K562 (cell line): ENCODE data around the gene CDH6. TPM values are rescaled to one million over a fixed set of nuclear protein-coding genes. Genes with fewer than 3 reads are reported as not detected.

ENCODE experiments used
- ATAC-seq: fragments of 200-7000 bp; cut with Tn5 transposase; 3 replicates; pipeline ENCODE4 v1.9.1; 2020; ENCODE audit warnings: moderate library complexity
- BruUV-seq: library from RNA; stranded (reverse); fragments of 400-500 nt; replicated peaks from 2 replicates; lab custom pipeline; 2021; lab: Mats Ljungman, UMichigan
- CTCF ChIA-PET: fragments of 300-600 bp; formaldehyde crosslinking; extraction: SDS; loops from one replicate; lab custom pipeline; 2021; ENCODE audit warnings: low intra/inter-chr PET ratio; lab: Yijun Ruan, JAX
- POLR2A ChIA-PET: fragments of 300-600, 350-650 bp; sonication (Branson Sonifier 250); formaldehyde crosslinking; extraction: SDS; loops from one replicate; lab custom pipeline; 2021; ENCODE audit warnings: antibody characterized with exemption, inconsistent platforms; lab: Yijun Ruan, JAX
- DNase-seq, 4 experiments: peaks; one replicate each; pipeline versions ENCODE4 v3.0.0 to v3.0.0-alpha.2; 2011 to 2018; ENCODE audit warnings: low spot score in 3 of 4, mixed read lengths in 3 of 4; ENCODE audit errors: extremely low read depth in 1 of 4
- FAIRE-seq: peaks from 2 replicates; lab custom pipeline; 2011; peaks lifted over from hg19 to GRCh38; lab: Jason Lieb, UNC
- H2AFZ ChIP-seq: 2 replicates; pipeline ENCODE4 v1.6.0; 2011; ENCODE audit warnings: low read depth, low read length, control low read depth, inconsistent platforms
- H3K27ac ChIP-seq: fragments of 200-600 bp; 3 replicates; pipeline ENCODE4 v1.8.0; 2011; ENCODE audit warnings: low read depth, mild to moderate bottlenecking, control low read depth, inconsistent platforms, low read length, moderate library complexity, mixed read lengths; ENCODE audit errors: extremely low read depth
- H3K27me3 ChIP-seq, 2 experiments: fragments of 300-600 bp in 1 of 2; 2 replicates in 1 of 2; 3 replicates in 1 of 2; pipeline versions ENCODE4 v1.6.0 to v1.8.0; 2011; ENCODE audit warnings: inconsistent platforms in 2 of 2, low read length in 2 of 2, mild to moderate bottlenecking in 1 of 2, mixed read lengths in 1 of 2, moderate library complexity in 1 of 2; ENCODE audit not compliant: control insufficient read depth in 2 of 2, insufficient read depth in 2 of 2
- H3K36me3 ChIP-seq: fragments of 300-600 bp; 3 replicates; pipeline ENCODE4 v1.8.0; 2011; ENCODE audit warnings: mild to moderate bottlenecking, low read length, inconsistent platforms; ENCODE audit not compliant: control insufficient read depth, insufficient read depth
- H3K4me1 ChIP-seq, 2 experiments: fragments of 200-600 bp in 1 of 2; replicated peaks in 1 of 2; 2 replicates in 1 of 2; 3 replicates in 1 of 2; pipeline versions ENCODE4 v1.5.1 to v1.8.0; 2011; ENCODE audit warnings: inconsistent platforms in 2 of 2, low read length in 2 of 2, mild to moderate bottlenecking in 1 of 2, mixed read lengths in 1 of 2, moderate library complexity in 1 of 2; ENCODE audit not compliant: control insufficient read depth in 2 of 2, insufficient read depth in 2 of 2
- H3K4me2 ChIP-seq: 2 replicates; pipeline ENCODE4 v1.6.1; 2011; ENCODE audit warnings: low read length, control low read depth, inconsistent platforms, mixed read lengths; ENCODE audit not compliant: insufficient read depth
- H3K4me3 ChIP-seq: fragments of 200-600 bp; sonication (generic), shearing (Covaris generic); 2 replicates; pipeline ENCODE4 v1.5.1; 2016; ENCODE audit warnings: control low read depth, inconsistent platforms
- H3K79me2 ChIP-seq: fragments of 200-600 bp; 3 replicates; pipeline ENCODE4 v1.8.0; 2011; ENCODE audit warnings: low read length, inconsistent platforms; ENCODE audit not compliant: control insufficient read depth, insufficient read depth
- H3K9ac ChIP-seq, 2 experiments: 2 replicates each; pipeline versions ENCODE4 v1.6.0 to v1.6.1; 2011; ENCODE audit warnings: low read depth in 2 of 2, low read length in 2 of 2, control low read depth in 1 of 2, inconsistent platforms in 1 of 2, mild to moderate bottlenecking in 1 of 2, mixed read lengths in 1 of 2; ENCODE audit not compliant: insufficient read depth in 1 of 2
- H3K9me1 ChIP-seq: one replicate; pipeline ENCODE4 v1.6.0; 2011; ENCODE audit warnings: inconsistent platforms, mild to moderate bottlenecking, low read length, moderate library complexity; ENCODE audit not compliant: control insufficient read depth, insufficient read depth
- H3K9me3 ChIP-seq: replicated peaks from 2 replicates; pipeline ENCODE4 v1.5.1; 2011; ENCODE audit warnings: low read depth, low read length, inconsistent platforms; ENCODE audit not compliant: control insufficient read depth, insufficient read depth
- H4K20me1 ChIP-seq: replicated peaks from 2 replicates; pipeline ENCODE4 v1.6.1; 2011; ENCODE audit warnings: low read length, inconsistent platforms, mixed read lengths; ENCODE audit not compliant: control insufficient read depth, insufficient read depth
- FOSL1 ChIP-seq: fragments of 200-800 bp; sonication (Bioruptor generic); conservative IDR thresholded peaks from 2 replicates; pipeline ENCODE4 v1.6.1; 2016; ENCODE audit warnings: missing genetic modification characterization, missing compliant biosample characterization
- GTF2A2 ChIP-seq: IDR thresholded peaks from 2 replicates; pipeline ENCODE4 v1.6.1; 2016; ENCODE audit warnings: mild to moderate bottlenecking, missing genetic modification characterization, missing compliant biosample characterization
- MCM3 ChIP-seq: fragments of 450-650 bp; IDR thresholded peaks from 2 replicates; pipeline ENCODE4 v1.6.1; 2016
- MCM7 ChIP-seq, 2 experiments: fragments of 450-650 bp; IDR thresholded peaks; 2 replicates each; pipeline ENCODE4 v1.6.1; 2016 to 2018
- MEF2D ChIP-seq: conservative IDR thresholded peaks from 2 replicates; pipeline ENCODE4 v1.6.1; 2016; ENCODE audit warnings: low read depth, missing genetic modification characterization, missing compliant biosample characterization
- MTA1 ChIP-seq: fragments of 450-650 bp; IDR thresholded peaks from 2 replicates; pipeline ENCODE4 v1.6.1; 2017; ENCODE audit warnings: borderline replicate concordance
- MYC ChIP-seq, 2 experiments: fragments of 250-450 bp in 1 of 2; sonication (Bioruptor Pico) in 1 of 2; IDR thresholded peaks; 2 replicates each; pipeline versions ENCODE4 v1.5.1 to v1.6.1; 2012 to 2021; ENCODE audit warnings: low read depth in 2 of 2, borderline replicate concordance in 1 of 2, improper control_type of control experiment in 1 of 2, low read length in 1 of 2, mild to moderate bottlenecking in 1 of 2, moderate library complexity in 1 of 2
- PYGO2 ChIP-seq: fragments of 450-650 bp; IDR thresholded peaks from 2 replicates; pipeline ENCODE4 v1.6.1; 2016; ENCODE audit warnings: mild to moderate bottlenecking, missing genetic modification characterization, moderate library complexity, missing compliant biosample characterization
- SMARCA4 ChIP-seq: fragments of 450-650 bp; IDR thresholded peaks from 2 replicates; pipeline ENCODE4 v1.6.1; 2016
- SRSF7 ChIP-seq: fragments of 200-400 bp; formaldehyde crosslinking; optimal IDR thresholded peaks from 2 replicates; pipeline ENCODE3; 2017; ENCODE audit warnings: mild to moderate bottlenecking, low read depth, low read length
- TAF15 ChIP-seq: fragments of 200-400 bp; formaldehyde crosslinking; IDR thresholded peaks from 2 replicates; pipeline ENCODE4 v1.6.1; 2017; ENCODE audit warnings: mild to moderate bottlenecking, low read depth, low read length, moderate library complexity
- TAF9B ChIP-seq: fragments of 450-650 bp; IDR thresholded peaks from 2 replicates; pipeline ENCODE4 v1.6.1; 2018; ENCODE audit warnings: mild to moderate bottlenecking; ENCODE audit not compliant: partially characterized antibody
- ZC3H8 ChIP-seq: fragments of 450-650 bp; IDR thresholded peaks from 2 replicates; pipeline ENCODE4 v1.6.1; 2017
- ZNF311 ChIP-seq: fragments of 250-450 bp; sonication (Bioruptor Pico); IDR thresholded peaks from 2 replicates; pipeline ENCODE4 v1.4.0; 2020; ENCODE audit warnings: mild to moderate bottlenecking, moderate library complexity
- ZNF324 ChIP-seq: fragments of 250-450 bp; sonication (Bioruptor Pico); IDR thresholded peaks from 2 replicates; pipeline ENCODE4 v1.4.0; 2020; ENCODE audit warnings: mild to moderate bottlenecking
- ZNF696 ChIP-seq: fragments of 250-450 bp; sonication (Bioruptor Pico); conservative IDR thresholded peaks from 2 replicates; pipeline ENCODE4 v1.4.0; 2020; ENCODE audit warnings: mild to moderate bottlenecking, moderate library complexity
- ZNF76 ChIP-seq: fragments of 250-450 bp; sonication (Bioruptor Pico); IDR thresholded peaks from 2 replicates; pipeline ENCODE4 v1.4.0; 2020; ENCODE audit warnings: mild to moderate bottlenecking, moderate library complexity, borderline replicate concordance
- ZNF764 ChIP-seq: fragments of 250-450 bp; sonication (Bioruptor Pico); IDR thresholded peaks from 2 replicates; pipeline ENCODE4 v1.4.0; 2020; ENCODE audit warnings: low read depth, mild to moderate bottlenecking, moderate library complexity
- WGBS: fragments of 100-300 bp; shearing (Covaris generic); methylation state at CpG from one replicate; pipeline ENCODE4 v1.1.6; 2016; ENCODE audit warnings: low coverage, mixed read lengths; ENCODE audit not compliant: insufficient coverage; ENCODE audit errors: missing lambda C conversion rate; 5-methylcytosine and 5-hydroxymethylcytosine counted together
- in situ Hi-C: fragments of 300-500 bp; cut with MboI; formaldehyde crosslinking; loops from 4 replicates; pipeline ENCODE4 v1.15.0; 2018; ENCODE audit warnings: inconsistent platforms, mixed read lengths
- intact Hi-C: fragments of 100-400 bp; cut with micrococcal nuclease; formaldehyde crosslinking; loops from 2 replicates; pipeline ENCODE4 v1.14.2; 2022
- polyA plus RNA-seq, 8 experiments: library from polyadenylated mRNA; depleted of rRNA in 4 of 8; stranded (reverse) in 5 of 8; unstranded in 3 of 8; fragments of >200 nt; fragmentation: Nextera tagmentation in 2 of 8; fragmentation: Illumina TruSeq in 1 of 8; extraction: Ambion mirVana in 2 of 8; extraction: Trizol in 1 of 8; gene quantifications; 2 replicates each; pipeline versions ENCODE4 v1.2.1 to v1.2.3, GENCODE V29; 2011 to 2014; ENCODE audit warnings: inconsistent platforms in 1 of 8, missing spikeins in 1 of 8
- total RNA-seq, 7 experiments: library from RNA; depleted of rRNA in 6 of 7; stranded (reverse); fragments of >200 nt in 6 of 7; fragmentation: Illumina TruSeq in 2 of 7; extraction: Trizol in 2 of 7; gene quantifications; 2 replicates each; pipeline versions ENCODE4 v1.2.1 to v1.2.3, GENCODE V29; 2011 to 2021; ENCODE audit warnings: low replicate concordance in 1 of 7
- TF ChIP-seq, protein P1 (sequence below): fragments of 250-450 bp; sonication (Bioruptor Pico); IDR thresholded peaks from 2 replicates; pipeline ENCODE4 v1.8.0; 2021; ENCODE audit warnings: moderate library complexity, mild to moderate bottlenecking, inconsistent platforms
- TF ChIP-seq, protein P2 (sequence below): sonication (generic); formaldehyde crosslinking; IDR thresholded peaks from 2 replicates; pipeline ENCODE4 v1.8.0; 2022; ENCODE audit warnings: mild to moderate bottlenecking, missing genetic modification reagents

Gene CDH6
- total and polyA plus RNA-seq, 9 of the 15 experiments (the other 6 are each of a cell fraction or from before 2014, with no cell fraction given), result not detected

DNA sequence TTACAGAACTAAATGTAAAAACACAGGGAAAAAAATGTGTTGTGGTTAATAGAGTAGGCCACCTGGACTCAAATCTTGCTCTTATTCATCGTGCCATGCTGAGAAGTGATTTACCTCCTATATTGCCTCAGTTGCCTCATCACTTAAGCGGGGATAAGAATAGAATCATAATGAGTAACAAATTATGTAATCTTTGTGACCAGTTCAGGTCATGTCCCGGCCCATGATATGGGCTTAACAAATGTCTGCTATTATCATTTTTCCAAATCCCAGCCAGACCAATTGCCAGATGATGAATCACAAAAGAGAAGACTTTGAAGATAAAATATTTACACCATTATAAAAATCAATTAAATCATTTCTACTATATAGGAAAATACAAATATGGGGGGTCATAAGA is 89.8 kb downstream of the CDH6 start:
- BruUV-seq, result no TSS peak
- H3K9me1 ChIP-seq, result no peaks in the 10 kb centered on the region
- H3K4me3 ChIP-seq, result no peak overlapping the region
- ATAC-seq, result no peak
- no peak for DNase-seq
- no peaks in the 10 kb centered on the region for H3K4me1 ChIP-seq
- no peaks in the 10 kb centered on the region for H3K27me3 ChIP-seq
- intact Hi-C loops, result no loop called here
- H3K79me2 ChIP-seq, result no peaks in the 10 kb centered on the region
- no peak for FAIRE-seq
- no peaks in the 10 kb centered on the region for H4K20me1 ChIP-seq
- CTCF ChIA-PET, result no interaction called here
- H3K36me3 ChIP-seq, result no peaks in the 10 kb centered on the region
- H3K9me3 ChIP-seq, result no peaks in the 10 kb centered on the region
- no peak overlapping the region for H3K27ac ChIP-seq
- TF ChIP-seq FOSL1 (tag) (no peak), ZNF324 (CRISPR knock-in tag) (no peak), TAF9B (no peak), MYC (IDR thresholded peaks at IDR 0.05; ENCODE audit: low read depth, low read length) (no peak), MYC (CRISPR knock-in tag; IDR thresholded peaks at IDR 0.05; ENCODE audit: borderline replicate concordance, low read depth) (no peak), GTF2A2 (tag) (no peak), MTA1 (no peak), SRSF7 (no peak), ZNF311 (CRISPR knock-in tag) (no peak), MEF2D (tag) (no peak), MCM3 (no peak), ZNF764 (no peak), ZNF696 (CRISPR knock-in tag) (no peak), ZC3H8 (no peak), SMARCA4 (no peak), TAF15 (no peak), ZNF76 (CRISPR knock-in tag) (no peak), PYGO2 (tag) (no peak), MCM7 (IDR thresholded peaks at IDR 0.05) (no peak)
- TF ChIP-seq, protein P1, sequence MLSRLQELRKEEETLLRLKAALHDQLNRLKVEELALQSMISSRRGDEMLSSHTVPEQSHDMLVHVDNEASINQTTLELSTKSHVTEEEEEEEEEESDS (CRISPR knock-in tag), result no peak
- TF ChIP-seq, protein P2, sequence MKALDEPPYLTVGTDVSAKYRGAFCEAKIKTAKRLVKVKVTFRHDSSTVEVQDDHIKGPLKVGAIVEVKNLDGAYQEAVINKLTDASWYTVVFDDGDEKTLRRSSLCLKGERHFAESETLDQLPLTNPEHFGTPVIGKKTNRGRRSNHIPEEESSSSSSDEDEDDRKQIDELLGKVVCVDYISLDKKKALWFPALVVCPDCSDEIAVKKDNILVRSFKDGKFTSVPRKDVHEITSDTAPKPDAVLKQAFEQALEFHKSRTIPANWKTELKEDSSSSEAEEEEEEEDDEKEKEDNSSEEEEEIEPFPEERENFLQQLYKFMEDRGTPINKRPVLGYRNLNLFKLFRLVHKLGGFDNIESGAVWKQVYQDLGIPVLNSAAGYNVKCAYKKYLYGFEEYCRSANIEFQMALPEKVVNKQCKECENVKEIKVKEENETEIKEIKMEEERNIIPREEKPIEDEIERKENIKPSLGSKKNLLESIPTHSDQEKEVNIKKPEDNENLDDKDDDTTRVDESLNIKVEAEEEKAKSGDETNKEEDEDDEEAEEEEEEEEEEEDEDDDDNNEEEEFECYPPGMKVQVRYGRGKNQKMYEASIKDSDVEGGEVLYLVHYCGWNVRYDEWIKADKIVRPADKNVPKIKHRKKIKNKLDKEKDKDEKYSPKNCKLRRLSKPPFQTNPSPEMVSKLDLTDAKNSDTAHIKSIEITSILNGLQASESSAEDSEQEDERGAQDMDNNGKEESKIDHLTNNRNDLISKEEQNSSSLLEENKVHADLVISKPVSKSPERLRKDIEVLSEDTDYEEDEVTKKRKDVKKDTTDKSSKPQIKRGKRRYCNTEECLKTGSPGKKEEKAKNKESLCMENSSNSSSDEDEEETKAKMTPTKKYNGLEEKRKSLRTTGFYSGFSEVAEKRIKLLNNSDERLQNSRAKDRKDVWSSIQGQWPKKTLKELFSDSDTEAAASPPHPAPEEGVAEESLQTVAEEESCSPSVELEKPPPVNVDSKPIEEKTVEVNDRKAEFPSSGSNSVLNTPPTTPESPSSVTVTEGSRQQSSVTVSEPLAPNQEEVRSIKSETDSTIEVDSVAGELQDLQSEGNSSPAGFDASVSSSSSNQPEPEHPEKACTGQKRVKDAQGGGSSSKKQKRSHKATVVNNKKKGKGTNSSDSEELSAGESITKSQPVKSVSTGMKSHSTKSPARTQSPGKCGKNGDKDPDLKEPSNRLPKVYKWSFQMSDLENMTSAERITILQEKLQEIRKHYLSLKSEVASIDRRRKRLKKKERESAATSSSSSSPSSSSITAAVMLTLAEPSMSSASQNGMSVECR (CRISPR knock-in tag), result no peak
- POLR2A ChIA-PET, result no interaction called here
- no peak overlapping the region for H3K9ac ChIP-seq
- H3K4me2 ChIP-seq, result no peak overlapping the region
- no peak overlapping the region for H2AFZ ChIP-seq
- in situ Hi-C loops, result no loop called here
- 0% methylated on average over 3 of the region's 3 CpGs for WGBS
